Trophoblast cell (in vitro differentiated cells and primary cell): ENCODE data around the gene HIVEP3.

Source experiments
- DNase-seq, 2 donors: peaks; one replicate each; pipeline ENCODE4 v3.0.0-alpha.2; 2016
- H2AFZ ChIP-seq: 2 replicates; pipeline ENCODE4 v1.6.1; 2013; ENCODE audit warnings: low read length, moderate library complexity, mild to moderate bottlenecking; ENCODE audit not compliant: insufficient read depth, poor library complexity
- H2AK5ac ChIP-seq: 2 replicates; pipeline ENCODE4 v1.6.1; 2013; ENCODE audit warnings: mild to moderate bottlenecking, low read length
- H2BK120ac ChIP-seq: 2 replicates; pipeline ENCODE4 v1.6.1; 2013; ENCODE audit warnings: low read length, mild to moderate bottlenecking, moderate library complexity; ENCODE audit not compliant: insufficient read depth, poor library complexity
- H2BK12ac ChIP-seq: 2 replicates; pipeline ENCODE4 v1.6.1; 2013; ENCODE audit warnings: mild to moderate bottlenecking, low read length, moderate library complexity
- H2BK5ac ChIP-seq: 2 replicates; pipeline ENCODE4 v1.6.1; 2013; ENCODE audit warnings: low read length, low read depth, moderate library complexity, mild to moderate bottlenecking; ENCODE audit not compliant: poor library complexity
- H3K14ac ChIP-seq: 2 replicates; pipeline ENCODE4 v1.6.1; 2013; ENCODE audit warnings: mild to moderate bottlenecking, low read length
- H3K18ac ChIP-seq: 2 replicates; pipeline ENCODE4 v1.6.1; 2013; ENCODE audit warnings: mild to moderate bottlenecking, low read length
- H3K23ac ChIP-seq: 2 replicates; pipeline ENCODE4 v1.6.1; 2013; ENCODE audit warnings: low read length
- H3K27ac ChIP-seq: 2 replicates; pipeline ENCODE4 v1.5.1; 2013; ENCODE audit warnings: low read depth, mild to moderate bottlenecking, inconsistent platforms, low read length, moderate library complexity
- H3K27me3 ChIP-seq: 2 replicates; pipeline ENCODE4 v1.6.1; 2013; ENCODE audit warnings: inconsistent platforms, mild to moderate bottlenecking, low read length, moderate library complexity; ENCODE audit not compliant: insufficient read depth
- H3K36me3 ChIP-seq, 2 experiments: 1 replicate in 1 of 2; 2 replicates in 1 of 2; pipeline ENCODE4 v1.6.1; 2013; ENCODE audit warnings: low read length in 2 of 2, mild to moderate bottlenecking in 2 of 2, moderate library complexity in 1 of 2; ENCODE audit not compliant: insufficient read depth in 2 of 2, control insufficient read depth in 1 of 2
- H3K4ac ChIP-seq: 2 replicates; pipeline ENCODE4 v1.6.1; 2013; ENCODE audit warnings: low read depth, mild to moderate bottlenecking, low read length, moderate library complexity
- H3K4me1 ChIP-seq, 2 experiments: 1 replicate in 1 of 2; 2 replicates in 1 of 2; pipeline ENCODE4 v1.6.1; 2013; ENCODE audit warnings: low read length in 2 of 2, mild to moderate bottlenecking in 2 of 2, moderate library complexity in 1 of 2; ENCODE audit not compliant: insufficient read depth in 2 of 2, control insufficient read depth in 1 of 2
- H3K4me2 ChIP-seq: 2 replicates; pipeline ENCODE4 v1.6.1; 2013; ENCODE audit warnings: inconsistent platforms, mild to moderate bottlenecking, low read length, moderate library complexity
- H3K4me3 ChIP-seq: 2 replicates; pipeline ENCODE4 v1.5.1; 2013; ENCODE audit warnings: mild to moderate bottlenecking, low read depth, low read length, inconsistent platforms
- H3K79me1 ChIP-seq: one replicate; pipeline ENCODE4 v1.6.1; 2013; ENCODE audit warnings: low read length
- H3K79me2 ChIP-seq: 2 replicates; pipeline ENCODE4 v1.6.1; 2013; ENCODE audit warnings: low read length, mild to moderate bottlenecking; ENCODE audit not compliant: control insufficient read depth, insufficient read depth, poor library complexity
- H3K9ac ChIP-seq: 2 replicates; pipeline ENCODE4 v1.6.1; 2013; ENCODE audit warnings: mild to moderate bottlenecking, low read length
- H3K9me3 ChIP-seq: 2 replicates; pipeline ENCODE4 v1.6.1; 2013; ENCODE audit warnings: low read depth, mild to moderate bottlenecking, control low read depth, inconsistent platforms, low read length; ENCODE audit not compliant: insufficient read depth
- H4K12ac ChIP-seq: 2 replicates; pipeline ENCODE4 v1.6.1; 2013; ENCODE audit warnings: low read depth, mild to moderate bottlenecking, low read length, moderate library complexity
- H4K8ac ChIP-seq: 2 replicates; pipeline ENCODE4 v1.6.1; 2013; ENCODE audit warnings: low read depth, mild to moderate bottlenecking, low read length, moderate library complexity
- H4K91ac ChIP-seq: one replicate; pipeline ENCODE4 v1.6.1; 2013; ENCODE audit warnings: low read depth, mild to moderate bottlenecking, low read length, moderate library complexity
- WGBS: extraction: QIAGEN DNeasy Blood & Tissue Kit; methylation state at CpG from one replicate; pipeline ENCODE4 v1.1.7; 2013; ENCODE audit warnings: missing lambda C conversion rate; ENCODE audit not compliant: insufficient read length, insufficient coverage; ENCODE audit errors: extremely low coverage; 5-methylcytosine and 5-hydroxymethylcytosine counted together

HIVEP3 gene

DNA sequence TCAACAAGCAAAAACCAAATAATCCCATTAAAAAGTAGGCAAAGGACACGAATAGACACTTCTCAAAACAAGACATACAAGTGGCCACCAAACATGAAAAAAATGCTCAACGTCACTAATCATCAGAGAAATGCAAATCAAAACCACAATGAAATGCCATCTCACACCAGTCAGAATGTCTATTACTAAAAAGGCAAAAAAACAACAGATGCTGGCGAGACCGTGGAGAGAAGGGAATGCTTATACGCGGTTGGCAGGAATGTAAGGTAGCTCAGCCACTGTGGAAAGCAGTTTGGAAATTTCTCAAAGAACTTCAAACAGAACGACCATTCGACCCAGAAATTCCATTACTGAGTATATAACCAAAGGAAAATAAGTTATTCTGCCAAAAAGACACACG is 289.2 kb downstream of the HIVEP3 start:
- no peak overlapping the region for H3K23ac ChIP-seq
- no peak overlapping the region for H3K4ac ChIP-seq
- H2BK12ac ChIP-seq: no peak overlapping the region
- H3K4me1 ChIP-seq: peaks cover 0 to 2% of the 10 kb centered on the region in 2 experiments
- peak in 1 of 2 donors; percentile 56 for DNase-seq
- no peaks in the 10 kb centered on the region for H3K27me3 ChIP-seq
- H3K4me2 ChIP-seq: no peak overlapping the region
- no peak overlapping the region for H4K8ac ChIP-seq
- H2AK5ac ChIP-seq: no peak overlapping the region
- no peak overlapping the region for H4K12ac ChIP-seq
- peaks cover 3% of the 10 kb centered on the region for H3K9me3 ChIP-seq
- H4K91ac ChIP-seq: no peak overlapping the region
- no peaks in the 10 kb centered on the region for H3K79me1 ChIP-seq
- no peak overlapping the region for H3K14ac ChIP-seq
- H3K9ac ChIP-seq: no peak overlapping the region
- no peak overlapping the region for H3K27ac ChIP-seq
- WGBS: no CpG with 5 or more reads among the region's 9 CpGs
- H3K36me3 ChIP-seq: no peaks in the 10 kb centered on the region
- H3K4me3 ChIP-seq: no peak overlapping the region
- H2BK120ac ChIP-seq: no peak overlapping the region
- no peak overlapping the region for H3K18ac ChIP-seq
- no peaks in the 10 kb centered on the region for H3K79me2 ChIP-seq
- no peak overlapping the region for H2AFZ ChIP-seq
- H2BK5ac ChIP-seq: no peak overlapping the region

DNA sequence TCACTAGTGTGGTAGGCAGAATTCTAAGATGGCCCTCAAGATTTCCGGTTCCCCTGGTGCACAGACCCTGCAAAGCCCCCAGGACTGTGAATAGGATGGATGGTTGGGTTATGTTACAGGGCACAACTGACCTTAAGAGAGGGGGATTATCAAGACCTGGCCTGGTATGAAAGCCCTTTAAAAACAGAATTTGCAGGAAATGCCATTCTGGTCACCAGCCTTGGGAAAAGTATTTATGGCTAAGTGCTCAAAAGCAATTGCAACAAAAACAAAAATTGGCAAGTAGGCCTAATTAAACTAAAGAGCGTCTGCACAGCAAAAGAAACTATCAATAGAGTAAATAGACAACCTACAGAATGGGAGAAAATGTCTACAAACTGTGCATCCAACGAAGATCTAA is 289.6 kb downstream of the HIVEP3 start:
- Histone ChIP-seq H2BK120ac (no peak overlapping the region), H4K91ac (no peak overlapping the region), H4K8ac (no peak overlapping the region), H3K23ac (no peak overlapping the region), H2AFZ (no peak overlapping the region), H3K18ac (no peak overlapping the region), H3K27me3 (no peaks in the 10 kb centered on the region), H3K4ac (no peak overlapping the region), H3K9me3 (peaks cover 3% of the 10 kb centered on the region), H3K9ac (no peak overlapping the region), H3K4me3 (no peak overlapping the region), H3K4me1 (peaks cover 0 to 2% of the 10 kb centered on the region in 2 experiments), H2BK12ac (no peak overlapping the region), H4K12ac (no peak overlapping the region), H2AK5ac (no peak overlapping the region), H3K79me2 (no peaks in the 10 kb centered on the region), H3K27ac (no peak overlapping the region), H3K14ac (no peak overlapping the region), H2BK5ac (no peak overlapping the region), H3K79me1 (no peaks in the 10 kb centered on the region), H3K36me3 (no peaks in the 10 kb centered on the region), H3K4me2 (no peak overlapping the region)
- WGBS: no CpG with 5 or more reads among the region's 3 CpGs
- no peak for DNase-seq

DNA sequence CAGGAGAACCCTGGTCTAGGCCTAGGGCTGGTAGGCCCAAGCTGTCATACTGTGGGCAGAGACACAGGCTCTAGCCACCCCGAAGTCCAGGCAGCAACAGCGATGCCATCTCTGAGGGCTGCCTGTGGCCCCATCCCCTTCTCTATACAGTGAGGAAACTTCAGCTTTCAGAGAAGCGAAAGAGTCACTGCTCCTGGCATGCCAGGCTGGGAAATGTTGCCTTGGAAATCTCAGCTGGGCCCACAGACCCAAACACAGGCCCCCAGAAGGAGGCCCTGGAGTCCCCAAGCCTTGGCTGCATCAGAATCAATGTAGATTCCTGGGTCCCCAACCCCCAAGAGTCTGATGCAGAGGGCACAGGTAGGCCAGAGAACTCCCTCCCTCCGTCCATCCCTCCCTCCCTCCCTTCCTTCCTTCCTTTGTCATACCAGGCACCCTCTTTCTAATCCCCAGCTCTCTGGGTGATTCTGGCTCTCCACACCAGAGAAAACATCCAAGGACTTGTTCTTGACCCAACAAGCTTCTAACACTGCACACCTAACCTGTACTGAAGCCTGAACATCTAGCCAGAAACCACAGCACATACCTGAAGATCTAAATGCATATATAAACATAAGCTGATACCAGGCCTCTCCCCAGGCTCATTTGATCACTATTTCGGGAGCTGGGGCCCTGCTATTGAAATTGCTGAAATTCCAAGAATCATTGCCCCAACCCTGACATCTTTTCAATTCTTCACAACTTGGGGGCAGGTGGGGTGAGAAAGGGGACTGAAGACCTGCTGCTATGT is 291.0 kb downstream of the HIVEP3 start:
- Histone ChIP-seq H2BK12ac (no peak overlapping the region), H3K4me2 (no peak overlapping the region), H3K27me3 (no peaks in the 10 kb centered on the region), H3K9ac (no peak overlapping the region), H3K4me3 (no peak overlapping the region), H2AK5ac (no peak overlapping the region), H4K12ac (no peak overlapping the region), H3K18ac (no peak overlapping the region), H2BK5ac (no peak overlapping the region), H2AFZ (no peak overlapping the region), H3K23ac (no peak overlapping the region), H3K4ac (no peak overlapping the region), H4K91ac (no peak overlapping the region), H2BK120ac (no peak overlapping the region), H4K8ac (no peak overlapping the region), H3K27ac (no peak overlapping the region), H3K9me3 (peaks cover 3% of the 10 kb centered on the region), H3K14ac (no peak overlapping the region), H3K4me1 (peaks cover 0 to 2% of the 10 kb centered on the region in 2 experiments), H3K79me1 (no peaks in the 10 kb centered on the region), H3K36me3 (no peaks in the 10 kb centered on the region), H3K79me2 (no peaks in the 10 kb centered on the region)
- no CpG with 5 or more reads among the region's 5 CpGs for WGBS
- no peak for DNase-seq

DNA sequence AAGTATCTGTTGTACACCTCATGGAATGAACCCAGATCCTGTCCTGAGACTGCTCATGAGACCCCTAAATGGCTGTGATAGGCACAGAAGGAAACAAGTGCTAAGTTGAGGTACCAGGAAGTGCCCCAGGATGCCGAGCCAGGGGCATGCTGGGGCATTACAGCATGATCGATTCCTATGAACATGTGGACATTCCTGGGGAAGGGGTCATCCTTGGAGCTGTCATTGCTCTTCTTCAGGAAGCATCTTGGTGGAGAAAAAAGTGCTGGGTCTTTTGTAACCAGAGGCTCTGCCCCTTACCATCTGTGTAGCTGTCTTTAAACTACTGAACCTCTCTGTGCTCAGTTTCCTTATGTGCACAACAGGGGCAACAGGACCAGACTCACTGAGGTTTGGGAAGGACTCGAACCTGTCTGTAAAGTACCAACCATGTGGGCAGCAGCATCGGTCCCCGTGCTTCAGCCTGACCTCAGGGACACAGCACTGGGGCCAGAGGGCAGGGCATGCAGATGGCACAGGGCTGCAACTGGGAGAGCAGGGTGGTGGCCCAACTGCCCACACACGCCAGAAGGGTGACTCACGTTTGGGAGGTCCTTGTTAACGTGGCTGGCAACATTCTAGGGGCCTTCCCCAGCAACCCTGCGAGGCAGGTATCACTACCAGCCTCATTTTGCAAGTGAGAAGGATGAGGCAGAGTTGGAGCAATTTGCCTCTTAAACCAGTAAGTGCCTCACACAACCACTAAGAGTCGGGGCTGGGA is 291.9 kb downstream of the HIVEP3 start:
- peak in 1 of 2 donors; percentile 43 for DNase-seq
- Histone ChIP-seq H3K23ac (no peak overlapping the region), H3K9me3 (peaks cover 3% of the 10 kb centered on the region), H4K12ac (no peak overlapping the region), H3K14ac (no peak overlapping the region), H3K79me2 (no peaks in the 10 kb centered on the region), H3K36me3 (no peaks in the 10 kb centered on the region), H3K27me3 (no peaks in the 10 kb centered on the region), H2AK5ac (no peak overlapping the region), H3K4me1 (peaks cover 0 to 5% of the 10 kb centered on the region in 2 experiments), H3K4ac (no peak overlapping the region), H2BK12ac (no peak overlapping the region), H3K9ac (no peak overlapping the region), H3K27ac (no peak overlapping the region), H2AFZ (no peak overlapping the region), H3K79me1 (no peaks in the 10 kb centered on the region), H4K8ac (no peak overlapping the region), H3K4me2 (no peak overlapping the region), H2BK5ac (no peak overlapping the region), H3K4me3 (no peak overlapping the region), H4K91ac (no peak overlapping the region), H3K18ac (no peak overlapping the region), H2BK120ac (no peak overlapping the region)
- no CpG with 5 or more reads among the region's 10 CpGs for whole genome bisulfite sequencing
